Measurements from ENCODE around the gene TRNT1.

Gene TRNT1

DNA sequence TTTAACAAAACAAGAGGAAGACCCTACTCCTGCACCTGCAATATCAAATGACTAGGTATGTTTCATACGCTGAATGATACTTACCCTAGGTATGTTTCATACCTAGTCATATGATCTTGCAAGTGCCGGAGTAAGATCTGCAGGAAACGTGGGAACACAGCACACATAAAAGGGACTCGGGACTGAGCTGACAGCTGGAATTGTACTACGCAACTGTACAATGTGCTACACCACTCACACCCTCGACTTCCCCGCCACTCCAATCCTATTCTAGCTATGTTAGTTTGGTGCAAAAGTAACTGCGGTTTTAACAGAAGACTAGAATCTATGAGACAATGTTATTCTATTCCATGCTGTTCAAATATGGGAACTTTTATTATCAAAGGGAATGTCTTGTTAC, 30.7 kb downstream of the TRNT1 start:
- no peak for DNase-seq (ENCODE audit: insufficient read length, low spot score)
- TF ChIP-seq, protein P1, sequence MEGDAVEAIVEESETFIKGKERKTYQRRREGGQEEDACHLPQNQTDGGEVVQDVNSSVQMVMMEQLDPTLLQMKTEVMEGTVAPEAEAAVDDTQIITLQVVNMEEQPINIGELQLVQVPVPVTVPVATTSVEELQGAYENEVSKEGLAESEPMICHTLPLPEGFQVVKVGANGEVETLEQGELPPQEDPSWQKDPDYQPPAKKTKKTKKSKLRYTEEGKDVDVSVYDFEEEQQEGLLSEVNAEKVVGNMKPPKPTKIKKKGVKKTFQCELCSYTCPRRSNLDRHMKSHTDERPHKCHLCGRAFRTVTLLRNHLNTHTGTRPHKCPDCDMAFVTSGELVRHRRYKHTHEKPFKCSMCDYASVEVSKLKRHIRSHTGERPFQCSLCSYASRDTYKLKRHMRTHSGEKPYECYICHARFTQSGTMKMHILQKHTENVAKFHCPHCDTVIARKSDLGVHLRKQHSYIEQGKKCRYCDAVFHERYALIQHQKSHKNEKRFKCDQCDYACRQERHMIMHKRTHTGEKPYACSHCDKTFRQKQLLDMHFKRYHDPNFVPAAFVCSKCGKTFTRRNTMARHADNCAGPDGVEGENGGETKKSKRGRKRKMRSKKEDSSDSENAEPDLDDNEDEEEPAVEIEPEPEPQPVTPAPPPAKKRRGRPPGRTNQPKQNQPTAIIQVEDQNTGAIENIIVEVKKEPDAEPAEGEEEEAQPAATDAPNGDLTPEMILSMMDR (IDR thresholded peaks at IDR 0.05; ENCODE audit: insufficient read depth, missing control alignments), result no peak
- FAIRE-seq, result no peak

DNA sequence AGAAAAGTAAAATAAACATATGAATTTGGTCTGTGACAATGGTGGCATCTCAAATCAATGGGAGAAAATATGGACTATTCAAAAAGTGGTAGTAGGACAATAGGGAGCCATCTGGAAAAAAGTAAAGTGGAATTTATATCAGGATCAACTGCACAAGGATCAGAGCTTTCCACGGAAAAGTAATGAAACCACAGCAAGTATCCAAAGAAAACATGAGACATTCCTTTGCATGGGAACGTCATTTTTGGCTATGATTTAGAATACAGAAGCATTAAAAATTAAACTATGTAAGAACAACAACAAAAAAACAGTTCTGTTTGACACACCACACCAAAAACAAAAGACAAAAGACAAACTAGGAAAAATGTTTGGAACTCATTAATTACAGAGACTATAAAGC, 34.1 kb downstream of the TRNT1 start:
- TF ChIP-seq, protein P1 (IDR thresholded peaks at IDR 0.05; ENCODE audit: insufficient read depth, missing control alignments), result no peak
- DNase-seq (ENCODE audit: insufficient read length, low spot score) (no peak), FAIRE-seq (no peak)

DNA sequence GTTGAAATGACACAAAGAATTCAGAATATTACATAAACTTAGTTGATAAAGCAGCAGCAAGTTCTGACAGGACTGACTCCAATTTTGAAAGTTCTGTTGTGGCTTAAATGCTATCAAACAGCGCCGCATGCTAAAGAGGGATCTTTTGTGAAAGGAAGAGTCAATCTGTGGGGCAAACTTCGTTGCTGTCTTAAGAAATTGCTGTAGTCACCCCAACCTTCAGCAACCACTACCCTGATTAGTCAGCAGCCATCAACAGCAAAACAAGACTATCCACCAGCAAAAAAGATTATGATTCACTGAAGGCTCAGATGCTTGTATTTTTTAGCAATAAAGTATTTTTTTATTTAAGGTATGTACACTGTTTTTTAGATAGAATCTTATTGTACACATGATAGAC, 38.5 kb downstream of the TRNT1 start:
- FAIRE-seq (no peak), DNase-seq (ENCODE audit: insufficient read length, low spot score) (no peak)
- TF ChIP-seq, protein P1 (IDR thresholded peaks at IDR 0.05; ENCODE audit: insufficient read depth, missing control alignments), result no peak

DNA sequence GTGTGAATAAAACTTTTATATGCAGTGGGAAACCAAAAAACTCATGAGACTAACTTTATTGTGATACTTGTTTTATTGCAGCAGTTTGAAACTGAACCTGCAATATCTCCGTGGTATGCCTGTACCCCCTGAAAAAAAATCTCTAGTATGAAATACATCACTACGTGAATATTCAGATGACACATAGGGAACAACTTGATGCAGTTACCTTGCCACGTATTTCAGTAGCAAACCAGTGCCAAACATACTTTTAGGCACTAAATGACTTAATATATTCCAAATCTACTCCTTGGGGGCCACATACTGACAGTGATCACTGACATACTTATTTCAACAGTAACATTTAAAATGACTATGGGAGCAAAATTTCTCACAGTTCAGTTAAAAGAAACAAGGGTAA, 38.9 kb downstream of the TRNT1 start:
- DNase-seq (ENCODE audit: insufficient read length, low spot score) (no peak), FAIRE-seq (peak; percentile 16)
- TF ChIP-seq, protein P1 (IDR thresholded peaks at IDR 0.05; ENCODE audit: insufficient read depth, missing control alignments), result no peak

DNA sequence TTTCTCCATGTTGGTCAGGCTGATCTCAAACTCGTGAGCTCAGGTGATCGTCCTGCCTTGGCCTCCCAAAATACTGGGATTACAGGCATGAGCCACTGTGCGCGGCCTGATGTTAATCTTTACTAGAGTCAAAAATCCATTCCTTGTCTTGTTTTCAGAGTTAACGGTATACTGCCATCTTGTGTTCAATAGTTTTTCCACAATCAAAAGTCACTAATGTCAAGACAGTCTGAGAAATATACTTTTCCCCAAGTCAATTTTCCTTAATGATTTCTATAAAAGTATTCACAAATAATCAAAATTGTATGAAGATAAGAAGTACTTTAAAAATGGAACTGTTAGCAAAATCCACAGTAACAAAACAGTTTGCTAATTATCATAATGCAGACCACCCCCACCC, 44.3 kb downstream of the TRNT1 start:
- TF ChIP-seq, protein P1 (IDR thresholded peaks at IDR 0.05; ENCODE audit: insufficient read depth, missing control alignments), result peak; percentile 48
- DNase-seq (ENCODE audit: insufficient read length, low spot score) (no peak), FAIRE-seq (peak; percentile 83)

DNA sequence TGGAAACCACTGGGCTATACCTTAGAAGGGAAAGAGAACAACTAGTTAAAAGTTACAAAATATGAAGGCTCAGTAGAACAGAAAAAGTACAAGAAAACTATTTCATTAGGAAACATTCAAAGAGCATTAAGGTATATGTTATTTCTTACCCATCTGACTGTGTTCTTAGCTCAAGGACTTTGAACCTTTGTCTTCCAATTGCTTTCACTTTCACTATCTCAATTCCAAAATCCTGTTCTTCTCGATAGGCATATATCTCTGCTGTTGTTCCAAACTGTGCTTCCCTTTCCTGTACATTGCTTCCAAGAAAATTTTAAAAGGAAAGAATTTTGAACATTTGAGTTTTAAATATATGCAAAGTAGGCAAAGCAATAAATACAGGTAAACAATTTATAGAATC, 45.9 kb downstream of the TRNT1 start:
- FAIRE-seq (no peak), DNase-seq (ENCODE audit: insufficient read length, low spot score) (no peak)
- TF ChIP-seq, protein P1 (IDR thresholded peaks at IDR 0.05; ENCODE audit: insufficient read depth, missing control alignments), result no peak

DNA sequence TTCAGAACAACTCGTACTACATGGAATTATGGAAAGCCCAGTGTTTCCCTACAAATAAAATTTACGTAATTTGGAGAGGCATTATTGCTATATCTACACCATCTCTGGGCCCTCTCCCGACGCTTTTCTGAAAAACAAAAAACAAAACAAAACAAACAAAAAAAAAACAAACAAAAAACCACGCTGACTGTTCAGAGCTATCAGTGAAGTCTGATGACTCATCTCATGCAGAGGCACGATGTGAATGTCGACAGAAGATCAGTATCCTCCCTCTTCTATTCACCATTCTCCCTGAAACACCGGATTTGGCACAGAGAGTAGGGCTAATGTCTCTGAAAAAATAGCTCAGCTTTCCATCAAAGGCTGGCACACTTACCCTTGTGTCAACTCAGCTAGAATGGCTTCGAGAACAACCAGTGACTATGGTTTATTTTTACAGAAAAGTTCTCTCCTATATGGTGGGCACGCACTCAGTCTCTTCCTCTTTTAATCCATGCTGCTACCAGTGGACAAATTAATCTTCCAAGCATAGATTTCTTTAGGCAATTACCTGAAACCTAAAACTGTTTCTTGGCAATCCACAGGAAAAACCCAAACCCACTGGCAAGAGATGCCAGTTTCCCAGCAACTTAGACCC, 51.2 kb downstream of the TRNT1 start:
- FAIRE-seq, result no peak

More for the DNA sequence above, 51.2 kb downstream of the TRNT1 start:
- DNase-seq (ENCODE audit: insufficient read length, low spot score), result no peak
- TF ChIP-seq, protein P1 (IDR thresholded peaks at IDR 0.05; ENCODE audit: insufficient read depth, missing control alignments), result no peak

Measured in D721Med (cell line).